UCSD-AML1 (cell line): Measurements from ENCODE around the gene KRTAP5-2.

Experiments used
- DNase-seq: peaks from one replicate; lab custom pipeline; 2025; ENCODE audit not compliant: unreplicated experiment; lab: John Stamatoyannopoulos, UW

The KRTAP5-2 gene

DNA sequence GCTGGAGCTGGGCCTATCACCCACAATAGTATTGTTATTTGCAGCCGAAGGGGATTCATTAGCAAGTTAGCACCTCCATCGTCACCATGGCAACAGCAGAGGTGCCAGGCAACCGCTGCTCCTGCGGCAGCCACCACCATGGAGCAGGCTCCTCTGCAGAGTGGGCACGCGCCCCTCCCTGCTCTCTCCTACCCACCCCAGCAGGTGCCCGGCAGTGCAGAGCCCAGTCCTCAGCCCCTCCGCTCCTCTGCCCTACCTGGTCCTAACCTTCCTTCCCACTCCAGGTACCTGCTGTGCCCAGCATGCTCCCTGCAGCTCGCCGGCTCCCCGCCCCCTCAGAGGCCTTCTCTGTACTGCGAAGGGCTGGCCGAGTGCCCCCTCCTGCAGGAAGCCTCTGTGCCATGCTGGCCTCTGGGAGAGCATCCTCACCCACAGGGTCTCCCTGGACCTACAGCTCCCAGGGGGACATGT is 29.6 kb downstream of the KRTAP5-2 start:
- DNase-seq = no peak

DNA sequence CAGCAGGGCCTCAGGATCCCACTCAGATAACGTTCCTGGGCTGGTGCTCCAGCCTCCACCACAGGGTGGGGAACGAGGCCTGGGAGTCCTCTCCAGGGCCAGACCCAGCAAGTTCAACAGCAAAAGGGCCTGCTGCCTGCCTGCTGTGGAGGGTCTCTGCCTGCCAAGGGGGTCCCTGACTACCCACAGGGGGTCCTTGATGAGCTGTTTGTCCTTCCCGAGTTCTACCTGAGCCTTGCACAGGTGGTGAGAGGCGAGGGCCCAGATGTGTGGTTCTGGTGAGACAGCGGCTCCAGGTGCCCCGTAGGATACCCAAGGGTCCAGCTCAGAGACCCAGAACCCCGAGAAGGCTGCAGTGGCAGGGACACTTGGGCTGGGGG is 30.4 kb downstream of the KRTAP5-2 start:
- DNase-seq = no peak

DNA sequence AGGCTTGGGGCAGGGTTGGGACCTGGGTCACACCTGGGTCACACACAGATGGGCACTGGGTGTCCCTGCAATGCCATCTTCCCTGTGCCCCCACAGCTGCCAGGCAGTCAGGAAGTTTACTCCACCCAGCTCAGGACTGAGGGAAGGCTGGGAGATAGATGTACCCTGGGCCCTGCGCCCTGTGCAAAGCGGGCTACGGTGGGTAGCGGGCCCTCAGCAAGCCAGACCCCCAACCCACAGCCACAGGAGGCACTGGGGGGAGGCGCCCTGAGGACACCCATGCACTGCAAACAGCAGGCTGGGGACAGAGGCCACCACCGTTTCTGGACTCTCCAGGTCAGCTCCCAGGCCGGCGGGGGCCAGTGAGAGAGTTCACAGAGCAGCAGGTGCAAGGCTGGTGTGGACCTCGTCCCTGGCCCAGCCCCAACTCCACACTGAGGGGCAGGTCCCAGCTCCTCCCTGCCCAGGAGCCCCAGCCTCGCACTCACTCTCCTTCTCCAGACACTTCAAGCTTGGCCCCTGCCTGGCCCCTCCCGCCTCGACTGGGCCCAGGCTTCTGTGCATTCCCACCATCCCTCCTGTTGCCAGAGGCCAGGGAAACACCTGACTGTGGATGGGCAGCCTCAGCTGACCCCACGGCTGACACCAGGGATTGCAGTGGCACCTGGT is 30.9 kb downstream of the KRTAP5-2 start:
- DNase-seq = no peak

DNA sequence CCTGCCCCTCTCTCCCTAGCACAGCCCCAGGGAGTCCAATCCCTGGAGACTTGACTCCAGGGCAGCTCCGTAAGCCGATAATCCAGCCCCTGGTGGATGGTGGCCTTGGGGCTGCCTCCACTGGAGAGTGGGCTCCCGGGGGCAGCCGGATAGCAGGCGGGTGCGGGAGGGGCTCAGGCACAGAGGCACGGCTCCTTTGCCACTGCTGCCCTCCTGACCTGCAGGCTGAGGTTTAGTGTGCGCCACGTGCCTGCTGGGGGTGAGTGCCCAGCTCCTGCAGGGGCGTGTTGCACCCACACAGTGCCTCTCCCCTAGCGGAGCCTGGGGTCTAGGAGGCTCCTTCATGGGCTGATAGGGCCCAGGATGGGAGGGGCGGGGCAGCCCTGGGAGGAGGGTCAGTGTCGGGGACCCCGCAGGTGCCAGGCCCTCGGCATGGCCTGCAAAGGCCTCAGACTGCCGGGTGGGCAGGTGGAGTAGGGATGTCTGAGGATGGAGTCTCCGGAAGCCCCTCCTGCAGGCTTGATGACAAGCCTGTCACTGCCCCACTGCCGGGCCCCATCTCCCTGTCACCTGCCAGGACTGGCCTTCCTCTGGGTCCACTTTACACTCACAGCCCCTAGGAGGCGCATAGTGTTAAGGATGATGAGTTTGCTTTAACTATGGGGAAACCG is 31.6 kb downstream of the KRTAP5-2 start:
- no peak for DNase-seq

DNA sequence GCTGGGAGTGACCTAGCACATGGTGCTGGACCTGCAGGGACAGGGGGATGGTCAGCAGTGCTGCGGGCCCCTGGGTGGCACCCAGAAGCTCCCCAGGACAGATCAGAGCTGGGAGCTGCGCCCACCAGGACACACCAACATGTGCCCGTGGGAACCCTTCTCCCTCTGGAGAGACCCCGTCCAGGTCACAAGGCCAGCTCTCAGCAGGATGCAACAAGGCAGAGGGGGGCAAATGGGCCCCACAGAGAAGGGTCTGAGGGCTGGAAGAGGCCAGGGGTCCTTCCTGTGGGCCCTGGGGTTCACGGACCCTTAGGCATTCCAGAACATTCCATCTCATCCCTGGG is 32.2 kb downstream of the KRTAP5-2 start:
- no peak for DNase-seq

DNA sequence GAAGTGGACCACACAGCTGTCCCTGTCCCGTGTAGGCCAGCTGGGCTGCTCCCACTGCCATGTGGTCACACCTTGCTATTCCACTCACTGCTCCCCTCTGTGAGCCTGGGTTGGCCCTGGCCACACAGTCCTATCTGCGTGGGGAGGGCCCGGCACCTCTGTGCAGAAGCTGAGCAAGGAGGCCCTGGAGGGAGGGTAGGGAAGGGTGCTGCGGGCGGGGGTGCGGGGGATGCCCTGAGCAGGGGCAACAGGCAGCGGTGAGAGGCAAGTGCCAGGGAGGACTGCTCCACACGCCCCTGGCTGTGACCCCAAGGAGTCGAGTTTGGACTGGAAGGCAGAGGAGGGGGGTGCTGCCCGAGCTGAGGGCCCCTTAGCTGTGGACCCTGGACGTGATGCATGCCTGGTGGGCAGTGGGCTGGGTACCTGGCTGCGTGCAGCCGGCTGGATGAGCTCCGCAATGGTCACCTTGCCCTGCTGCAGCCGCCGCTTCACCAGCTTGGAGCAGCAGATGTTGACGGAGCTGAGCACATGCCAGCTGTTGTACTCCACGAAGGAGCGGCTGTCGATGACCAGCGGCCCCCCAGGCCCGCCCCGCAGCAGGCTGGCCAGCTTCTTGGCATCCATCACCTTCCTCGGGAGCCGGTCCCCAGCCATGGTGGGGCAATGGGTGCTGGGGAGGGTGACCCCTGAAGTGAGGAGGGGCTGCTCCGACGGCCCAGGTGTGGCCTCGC is 32.8 kb downstream of the KRTAP5-2 start:
- no peak for DNase-seq

DNA sequence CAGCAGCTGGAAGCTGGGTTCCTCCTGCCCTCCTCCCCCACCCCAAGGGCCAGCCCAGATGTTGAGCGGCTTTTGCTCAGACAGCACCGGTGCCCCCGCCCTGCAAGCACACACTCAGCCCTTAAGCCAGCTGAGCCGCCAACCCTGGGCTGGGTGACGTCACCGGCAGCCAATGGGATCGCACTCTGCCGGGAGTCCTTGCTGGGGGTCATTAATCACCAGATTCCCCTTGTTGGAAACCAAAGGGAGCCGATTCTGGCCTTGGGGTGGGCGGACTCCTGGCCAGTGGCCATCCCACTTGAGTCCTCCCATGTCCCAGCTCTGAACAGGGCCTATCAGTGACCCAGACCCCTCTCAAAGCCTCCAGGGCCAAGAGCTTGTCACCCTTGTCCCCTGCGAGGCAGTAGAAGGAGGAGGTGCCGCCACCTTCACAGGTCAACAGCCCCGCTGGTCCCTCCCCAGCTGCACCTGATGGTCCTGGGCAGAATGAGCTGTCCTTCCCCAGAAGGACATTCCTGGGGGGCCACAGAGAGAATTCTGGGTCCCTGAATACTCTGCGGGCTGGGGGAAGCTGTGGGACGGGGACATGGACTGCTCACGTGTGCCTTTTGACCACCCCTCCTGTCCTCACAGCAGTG is 33.4 kb downstream of the KRTAP5-2 start:
- DNase-seq = no peak

DNA sequence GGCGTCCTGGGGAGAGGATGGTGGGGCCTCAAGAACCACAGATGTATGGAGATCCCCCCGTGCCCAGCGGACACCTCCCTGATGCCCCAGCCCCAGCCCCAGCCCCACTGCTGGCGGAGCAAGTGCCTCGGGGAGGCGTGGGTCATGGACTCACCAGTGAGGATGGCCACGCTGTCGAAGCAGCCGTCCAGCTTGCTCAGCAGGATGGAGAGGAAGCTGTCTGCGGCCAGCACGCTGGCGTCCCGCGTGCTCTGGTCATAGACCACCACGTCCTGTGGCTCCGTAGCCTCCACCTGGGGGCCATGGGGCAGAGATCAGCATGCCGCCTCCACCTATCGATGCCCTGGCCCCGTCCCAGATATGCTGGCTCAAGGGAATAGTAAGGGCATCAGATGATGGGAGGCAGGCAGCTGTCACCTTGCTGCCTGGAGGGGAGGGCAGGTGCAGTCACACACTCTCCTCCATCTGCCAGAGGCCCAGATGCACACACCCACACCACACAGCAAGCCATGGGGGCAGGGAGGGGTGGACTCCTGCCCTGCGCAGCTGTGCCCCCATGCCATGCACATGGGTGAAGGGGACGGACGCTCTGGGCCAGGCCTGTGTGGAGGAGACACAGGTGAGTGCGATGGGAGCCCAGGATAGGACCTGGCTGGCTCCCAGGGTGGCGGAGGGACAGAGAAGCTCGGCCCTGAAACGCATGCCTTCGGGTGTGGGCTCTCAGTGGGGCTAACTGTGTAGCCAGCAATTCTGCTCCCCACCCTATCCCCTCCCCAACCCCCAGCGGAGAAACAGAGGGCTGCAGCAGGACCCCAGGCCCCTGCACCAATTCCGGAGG is 34.2 kb downstream of the KRTAP5-2 start:
- DNase-seq = no peak

DNA sequence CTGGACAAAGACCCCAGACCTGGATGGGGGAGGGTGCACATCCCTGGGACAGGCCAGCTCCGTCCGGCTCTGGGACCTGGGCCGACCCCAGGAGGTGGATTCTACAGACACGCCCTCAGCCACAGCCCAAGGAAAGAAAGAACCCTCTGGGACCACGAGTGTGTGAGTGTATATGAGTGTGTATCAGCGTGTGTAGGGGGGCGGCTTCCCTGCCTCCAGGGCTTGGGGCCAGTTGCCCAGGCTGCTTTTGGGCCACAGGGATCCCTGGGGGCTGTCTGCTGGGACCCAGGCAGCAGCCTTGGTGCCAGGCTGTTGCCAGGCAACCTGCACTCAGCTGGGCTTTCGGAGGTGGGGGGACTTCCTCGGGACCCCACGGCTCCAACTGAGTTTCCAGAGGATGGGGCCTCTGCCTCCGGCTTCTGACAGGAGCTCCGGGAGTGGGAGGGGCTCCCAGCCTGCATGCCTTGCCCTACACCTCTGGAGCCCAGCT is 34.9 kb downstream of the KRTAP5-2 start:
- DNase-seq = no peak

DNA sequence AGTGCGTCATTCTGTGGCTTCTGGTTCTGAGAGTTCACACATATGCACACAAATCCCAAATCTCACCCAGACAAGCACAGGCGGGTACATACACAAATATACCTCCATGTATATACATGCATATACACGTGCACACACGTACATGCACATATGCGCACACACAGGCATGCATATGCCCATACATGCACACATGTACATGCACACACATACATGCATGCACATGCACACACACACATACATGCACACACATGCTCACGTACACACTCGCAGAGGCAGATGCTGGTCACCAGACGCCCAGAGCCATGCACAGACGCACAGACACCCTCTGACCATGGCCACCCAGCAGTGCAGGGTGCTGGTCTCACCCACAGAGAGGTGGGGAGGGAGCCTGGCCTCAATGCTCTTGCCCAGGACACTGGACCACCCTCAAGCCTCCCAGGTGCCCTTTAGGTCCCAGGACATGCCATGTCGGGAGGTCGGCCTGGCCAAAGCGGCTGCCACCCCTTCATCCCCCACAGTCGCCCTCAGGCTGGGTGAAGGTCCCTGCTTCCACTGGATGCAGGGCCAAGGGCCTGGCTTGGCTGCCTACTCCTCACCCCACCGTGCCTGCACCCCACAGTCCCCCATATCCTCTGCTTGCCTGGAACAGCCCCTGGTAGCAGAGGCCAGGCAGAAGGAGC is 35.5 kb downstream of the KRTAP5-2 start:
- no peak for DNase-seq

DNA sequence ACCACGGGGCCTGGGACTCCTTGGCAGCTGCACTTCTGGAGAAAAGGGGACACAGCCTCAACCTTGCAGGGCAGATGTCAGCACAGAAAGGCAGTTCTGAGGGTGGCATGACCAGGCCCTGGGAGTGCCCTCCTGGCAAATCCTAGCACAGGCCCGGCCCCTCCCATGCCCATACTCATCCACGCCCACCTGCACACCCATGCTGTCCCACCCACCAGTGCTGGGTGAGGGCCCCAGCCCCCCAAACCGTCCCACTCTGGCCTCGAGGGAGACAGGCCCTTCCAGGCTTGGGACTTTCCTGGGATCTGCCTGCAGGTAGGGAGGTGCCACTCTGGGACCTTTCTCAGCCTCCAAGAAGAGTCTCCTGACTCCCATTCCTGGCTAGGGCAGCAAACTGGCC is 36.1 kb downstream of the KRTAP5-2 start:
- DNase-seq = no peak

DNA sequence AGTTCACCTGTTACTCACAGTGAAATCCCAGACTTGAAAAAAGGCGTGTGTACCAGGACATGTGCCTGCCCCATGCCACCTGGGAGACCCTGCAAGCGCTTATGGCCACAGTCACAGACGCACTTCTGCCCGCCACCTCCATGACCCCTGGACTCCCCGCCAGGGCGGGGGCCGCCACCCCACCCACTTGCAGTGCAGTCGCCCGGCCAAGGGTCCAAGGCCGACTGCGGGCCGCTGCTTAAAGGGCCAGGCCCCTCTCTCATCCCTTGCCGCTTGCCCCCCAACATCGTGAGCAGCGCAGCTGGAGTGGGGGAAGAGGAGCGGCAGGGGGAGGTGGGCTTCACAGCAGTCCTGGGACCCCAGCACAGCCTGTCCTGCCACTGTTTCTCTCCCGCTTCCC is 36.8 kb downstream of the KRTAP5-2 start:
- DNase-seq = no peak

DNA sequence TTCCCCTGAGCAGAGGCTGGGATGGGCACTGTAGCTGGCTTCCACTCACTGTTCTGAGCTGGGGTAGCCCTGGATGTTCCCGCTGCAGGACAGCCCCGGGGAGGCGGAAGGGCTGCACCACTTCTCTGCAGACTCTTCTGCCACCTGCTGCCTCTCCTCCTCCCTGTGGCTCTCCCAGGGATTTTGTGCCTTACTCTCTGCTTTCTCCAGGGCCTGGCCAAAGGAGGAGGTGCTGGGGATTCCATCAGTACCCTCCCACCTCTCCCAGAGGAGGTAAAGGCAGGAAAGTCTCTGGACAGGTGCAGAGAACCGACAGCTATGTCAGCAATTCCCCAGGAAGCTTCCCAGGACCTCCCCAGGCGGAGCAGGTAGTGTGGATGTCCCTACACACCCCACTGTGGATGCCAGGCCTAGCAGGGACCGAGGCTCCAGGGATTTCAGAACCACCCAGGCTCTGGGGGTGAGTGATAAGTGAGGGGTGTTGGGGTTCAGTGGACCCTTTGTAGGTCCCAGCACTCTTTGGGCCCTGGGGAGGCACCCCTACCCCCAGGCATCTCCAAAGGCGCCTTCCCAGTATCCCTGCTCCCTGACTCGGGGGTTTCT is 37.3 kb downstream of the KRTAP5-2 start:
- no peak for DNase-seq

DNA sequence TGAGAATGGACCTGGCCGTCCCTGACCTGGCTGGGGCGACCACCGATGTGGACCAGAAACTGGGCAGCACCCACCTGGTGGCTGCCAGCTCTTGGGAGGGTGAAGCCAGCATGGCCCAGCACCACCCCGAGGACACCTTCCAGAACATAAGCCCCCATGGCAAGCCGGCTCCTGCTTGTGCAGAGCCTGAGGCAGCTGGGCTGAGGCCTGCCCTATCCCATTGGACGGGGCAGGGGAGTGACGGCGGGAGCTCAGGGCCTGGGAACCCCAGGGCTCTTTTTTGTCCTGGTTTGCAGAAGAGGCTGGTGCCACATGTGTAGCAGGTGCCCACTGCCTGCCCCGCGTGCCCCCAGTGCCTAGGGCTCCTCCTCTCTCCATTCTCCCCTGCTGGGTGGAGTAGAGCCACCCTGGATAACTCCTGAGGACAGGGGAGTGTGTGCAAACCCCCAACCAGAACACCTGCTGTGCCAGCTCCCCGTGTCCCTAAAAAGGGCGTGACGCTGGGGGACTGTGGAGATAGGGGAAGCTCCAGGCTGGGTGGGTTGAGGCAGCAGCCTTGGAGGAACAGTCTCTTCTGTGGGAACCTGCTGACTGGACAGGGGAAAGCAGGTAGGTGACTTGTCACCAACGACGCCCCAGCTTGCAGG is 38.0 kb downstream of the KRTAP5-2 start:
- DNase-seq = no peak

DNA sequence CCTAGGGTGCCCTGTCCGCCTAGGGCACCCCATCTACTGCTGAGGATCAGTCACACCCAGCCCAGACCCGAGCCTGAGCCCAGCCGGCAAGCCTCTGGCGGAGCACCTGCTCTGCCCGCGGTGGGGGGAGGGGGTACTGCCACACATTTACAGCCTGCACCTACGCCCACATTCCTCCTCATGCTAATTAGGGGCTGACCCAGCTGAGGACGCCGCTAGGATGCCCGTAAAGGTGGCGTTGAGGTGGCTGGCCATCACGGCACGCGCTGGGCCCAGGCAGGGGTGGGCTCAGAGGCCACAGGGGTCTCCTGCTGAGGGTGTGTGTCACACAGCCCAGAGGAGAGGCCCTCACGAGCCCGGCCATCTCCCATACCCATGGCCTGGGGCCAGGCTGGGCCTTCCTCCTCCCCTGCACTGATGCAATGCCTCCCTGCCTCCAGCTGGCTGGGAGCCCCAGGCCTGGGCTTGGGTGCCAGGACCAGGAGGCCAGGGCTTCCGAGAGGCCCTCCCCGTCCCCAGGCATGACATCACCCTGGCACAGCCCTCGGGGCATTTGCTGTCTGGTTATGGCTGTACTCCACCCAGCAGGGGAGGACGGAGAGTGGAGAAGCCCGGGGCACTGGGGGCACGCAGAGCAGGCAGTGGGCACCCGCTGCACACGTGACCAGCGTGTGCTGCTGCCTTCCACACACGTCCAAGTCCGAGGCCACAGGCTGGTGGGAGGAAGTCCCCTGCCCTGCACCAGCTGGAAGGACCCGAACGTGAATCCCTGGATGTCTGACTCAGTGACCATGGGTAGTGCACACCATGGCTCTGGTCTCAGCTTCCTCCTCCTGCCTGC is 38.8 kb downstream of the KRTAP5-2 start:
- DNase-seq = no peak

DNA sequence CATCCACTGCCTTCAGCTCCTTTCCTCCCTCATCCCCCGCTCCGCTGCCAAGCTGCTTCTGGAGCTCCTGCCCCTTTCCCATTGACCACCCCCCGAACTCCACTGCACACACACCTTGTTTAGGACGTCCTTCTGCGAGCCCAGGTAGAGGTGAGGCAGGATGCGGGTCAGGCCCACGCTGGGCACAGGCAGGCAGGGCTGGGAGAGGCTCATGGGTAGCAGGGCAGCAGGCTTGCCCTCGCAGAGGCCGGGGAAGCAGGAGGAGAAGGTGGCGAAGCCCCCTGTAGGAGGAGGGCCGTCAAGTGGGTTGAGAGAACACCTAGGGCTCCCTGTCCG is 39.4 kb downstream of the KRTAP5-2 start:
- no peak for DNase-seq

DNA sequence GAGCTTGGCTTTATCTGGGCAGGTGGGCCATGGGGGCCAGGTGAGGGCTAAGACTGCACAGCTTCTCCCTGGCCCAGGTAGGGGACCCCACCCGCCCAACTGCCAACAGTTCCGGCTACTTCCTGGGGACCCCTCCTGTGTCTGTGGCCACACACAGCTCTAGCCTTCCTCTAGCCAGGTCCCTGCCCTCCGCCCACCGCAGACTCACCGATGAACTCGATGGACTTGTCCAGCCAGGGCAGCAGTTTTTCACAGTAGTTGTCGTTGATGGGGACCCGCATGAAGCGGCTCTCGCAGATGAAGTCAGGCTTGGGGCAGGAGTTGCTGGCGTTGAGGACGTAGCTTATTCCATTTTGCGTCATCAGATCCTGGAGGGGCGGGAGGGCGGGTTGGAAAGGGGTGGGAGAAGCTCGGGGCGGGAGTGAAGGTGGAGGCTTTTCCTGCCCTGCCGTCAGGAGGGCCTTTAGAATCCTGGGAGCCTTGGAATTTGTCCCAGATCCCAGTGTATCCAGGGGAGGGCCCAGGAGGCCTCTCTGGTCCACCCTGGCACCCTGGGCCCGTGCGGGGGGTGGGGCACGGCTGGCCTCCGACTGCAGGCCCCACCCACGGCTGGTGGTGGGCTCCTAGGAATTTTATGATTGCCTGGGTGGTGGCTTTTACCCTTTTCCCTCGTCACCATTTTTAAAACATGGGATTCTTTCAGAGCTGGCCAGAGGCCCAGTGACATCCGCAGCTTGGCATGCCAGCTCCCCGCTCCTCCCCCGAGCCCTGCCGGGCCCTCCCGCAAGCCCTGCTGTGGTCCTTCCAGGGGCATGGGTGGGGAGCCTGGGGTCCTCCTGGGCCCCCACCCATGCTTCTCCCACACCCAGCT is 40.0 kb downstream of the KRTAP5-2 start:
- DNase-seq = no peak
